Adrenal gland (tissue), 12 donors: ENCODE data around the gene MAPK12. TPM values are rescaled to one million over a fixed set of nuclear protein-coding genes. Genes with fewer than 3 reads are reported as not detected.

Experiments used
- DNase-seq, 7 donors: peaks; one replicate each; pipeline ENCODE4 v3.0.0-alpha.2; 2019 to 2020
- H3K27ac ChIP-seq, 5 donors: fragments of 200-600 bp; sonication (generic) in 4 of 5; 1 replicate in 3 of 5; 2 replicates in 2 of 5; pipeline versions ENCODE4 v1.5.1 to v1.8.0; 2016 to 2020; ENCODE audit warnings: mild to moderate bottlenecking in 1 of 5
- H3K27me3 ChIP-seq: fragments of 200-600 bp; 2 replicates; pipeline ENCODE4 v1.8.0; 2021
- H3K36me3 ChIP-seq, 2 donors: fragments of 200-600 bp; replicated peaks in 1 of 2; 1 replicate in 1 of 2; 2 replicates in 1 of 2; pipeline versions ENCODE4 v1.5.1 to v1.8.0; 2018 to 2022
- H3K4me1 ChIP-seq, 2 donors: fragments of 200-600 bp; replicated peaks in 1 of 2; 1 replicate in 1 of 2; 2 replicates in 1 of 2; pipeline versions ENCODE4 v1.5.1 to v1.8.0; 2018 to 2021
- H3K4me3 ChIP-seq, 4 donors: fragments of 200-600 bp; sonication (generic) in 3 of 4; one replicate each; pipeline ENCODE4 v1.5.1; 2016 to 2018
- H3K9me3 ChIP-seq, 3 donors: fragments of 200-600 bp; sonication (generic) in 1 of 3; replicated peaks in 1 of 3; 1 replicate in 2 of 3; 2 replicates in 1 of 3; pipeline versions ENCODE4 v1.5.1 to v1.8.0; 2016 to 2021
- POLR2A ChIP-seq, 2 donors: fragments of 450-650 bp; IDR thresholded peaks; one replicate each; pipeline ENCODE4 v1.6.1; 2017; ENCODE audit warnings: antibody characterized with exemption in 2 of 2, mild to moderate bottlenecking in 2 of 2, moderate library complexity in 1 of 2
- WGBS, 4 donors: extraction: QIAGEN DNeasy Blood & Tissue Kit in 2 of 4; methylation state at CpG; one replicate each; pipeline versions ENCODE4 v1.1.5 to v1.1.7; 2013 to 2017; 5-methylcytosine and 5-hydroxymethylcytosine counted together
- intact Hi-C, 2 donors: fragments of 100-400 bp; cut with DNase I; formaldehyde crosslinking; loops; one replicate each; pipeline versions ENCODE4 v1.14.1 to v1.15.0; 2022 to 2023
- polyA plus RNA-seq, 3 donors: library from polyadenylated mRNA; stranded (reverse); fragments of 200-250 nt in 2 of 3; fragments of 350-450 nt in 1 of 3; fragmentation: Illumina TruSeq in 1 of 3; extraction: RNeasy Lipid Tissue Mini Kit (QIAGEN cat#74804) in 1 of 3; gene quantifications; one replicate each; pipeline ENCODE4 v1.2.3, GENCODE V29; 2013 to 2014
- total RNA-seq, 9 donors: library from RNA; depleted of rRNA in 4 of 9; stranded (reverse); fragments of >200 nt in 4 of 9; fragments of 120-200 nt in 1 of 9; fragmentation: NEBNext Ultra II Directional in 1 of 9; extraction: Animal tissue kit (Norgen Biotek cat#: 25700) in 1 of 9; gene quantifications; one replicate each; pipeline versions ENCODE4 v1.1.0 to v1.2.4, GENCODE V29; 2013 to 2023
- TF ChIP-seq, protein P1 (sequence below), 6 experiments: fragments of 450-650 bp in 4 of 6; fragments of 200-600 bp in 2 of 6; sonication (generic) in 1 of 6; IDR thresholded peaks; 1 replicate in 5 of 6; 2 replicates in 1 of 6; pipeline versions ENCODE4 v1.5.1 to v1.8.0; 2016 to 2021; ENCODE audit warnings: antibody characterized with exemption in 6 of 6, mild to moderate bottlenecking in 2 of 6, moderate library complexity in 1 of 6
- donor health status: healthy with polysubstance abuse.
- donor health status: Bipolar disorder and iron deficiency.
- donor health status: DM: yes; HTN: yes; CAD: no.
- donor health status: DM: no; HTN: no; CAD: no.
- donor health status: DM: no; HTN: no; CAD: no.
- donor health status: DM: yes; HTN: yes; CAD: no.

MAPK12 gene
- total and polyA plus RNA-seq, 12 donors = 1.7 to 17.1 (median 5.4) TPM

GRCh38 chr22:50283821-50284220, 22.3 kb upstream of the MAPK12 start:
- Histone ChIP-seq H3K27me3 (no peaks in the 10 kb centered on the region), H3K36me3 (peaks cover 0 to 93% of the 10 kb centered on the region in 2 donors), H3K4me3 (no peak overlapping the region), H3K27ac (no peak overlapping the region), H3K4me1 (peaks cover 10 to 11% of the 10 kb centered on the region in 2 donors), H3K9me3 (no peaks in the 10 kb centered on the region)
- WGBS, 4 donors = 92 to 96% (median 95%) methylated on average over 6 to 30 of the region's 30 CpGs; no CpG with 5 or more reads in 1 of the 4 donors
- intact Hi-C loops = no loop called here
- no peak for DNase-seq
- TF ChIP-seq, protein P1, sequence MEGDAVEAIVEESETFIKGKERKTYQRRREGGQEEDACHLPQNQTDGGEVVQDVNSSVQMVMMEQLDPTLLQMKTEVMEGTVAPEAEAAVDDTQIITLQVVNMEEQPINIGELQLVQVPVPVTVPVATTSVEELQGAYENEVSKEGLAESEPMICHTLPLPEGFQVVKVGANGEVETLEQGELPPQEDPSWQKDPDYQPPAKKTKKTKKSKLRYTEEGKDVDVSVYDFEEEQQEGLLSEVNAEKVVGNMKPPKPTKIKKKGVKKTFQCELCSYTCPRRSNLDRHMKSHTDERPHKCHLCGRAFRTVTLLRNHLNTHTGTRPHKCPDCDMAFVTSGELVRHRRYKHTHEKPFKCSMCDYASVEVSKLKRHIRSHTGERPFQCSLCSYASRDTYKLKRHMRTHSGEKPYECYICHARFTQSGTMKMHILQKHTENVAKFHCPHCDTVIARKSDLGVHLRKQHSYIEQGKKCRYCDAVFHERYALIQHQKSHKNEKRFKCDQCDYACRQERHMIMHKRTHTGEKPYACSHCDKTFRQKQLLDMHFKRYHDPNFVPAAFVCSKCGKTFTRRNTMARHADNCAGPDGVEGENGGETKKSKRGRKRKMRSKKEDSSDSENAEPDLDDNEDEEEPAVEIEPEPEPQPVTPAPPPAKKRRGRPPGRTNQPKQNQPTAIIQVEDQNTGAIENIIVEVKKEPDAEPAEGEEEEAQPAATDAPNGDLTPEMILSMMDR (IDR thresholded peaks at IDR 0.05) = no peak

DNA sequence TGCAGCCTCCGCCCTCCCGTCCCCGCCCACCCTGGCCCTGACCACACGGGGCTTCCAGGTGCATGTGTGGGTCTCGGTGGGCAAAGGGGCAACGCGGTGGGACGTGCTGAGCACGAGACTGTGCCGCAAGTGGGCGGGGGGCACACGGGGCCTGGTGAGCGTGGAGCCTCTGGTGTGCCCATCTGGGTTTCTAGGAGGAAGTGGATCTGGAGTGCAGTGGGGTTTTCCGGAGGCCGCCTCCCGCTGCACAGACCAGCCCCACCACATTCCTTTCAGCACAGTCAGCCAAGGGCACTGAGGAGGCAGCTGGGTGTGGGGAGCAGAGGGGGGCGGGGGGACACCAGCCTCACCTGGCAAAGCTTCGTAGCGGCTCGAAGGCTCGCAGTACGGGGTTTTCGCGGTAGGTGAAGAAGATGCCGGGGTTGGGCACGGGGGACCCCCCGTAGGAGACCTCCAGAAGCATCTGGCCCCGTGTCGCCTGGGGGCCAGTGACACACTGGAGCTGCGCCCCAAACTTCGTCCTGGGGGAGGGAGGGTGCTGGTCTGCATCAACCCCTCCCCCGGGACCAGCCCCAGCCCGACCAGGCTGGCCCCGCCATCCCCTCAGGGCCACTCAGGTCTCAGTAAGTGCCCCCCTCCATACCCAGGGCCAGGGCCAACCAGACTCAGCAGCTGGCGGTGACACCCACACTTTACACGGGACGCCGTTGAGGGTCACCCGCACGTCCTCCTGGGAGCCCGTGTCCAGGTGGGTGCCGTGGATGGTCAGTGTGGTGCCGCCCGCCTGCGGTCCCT, 21.1 kb upstream of the MAPK12 start:
- TF ChIP-seq POLR2A (IDR thresholded peaks at IDR 0.05) = peak in 1 of 2 donors; percentile 13
- TF ChIP-seq, protein P1 (IDR thresholded peaks at IDR 0.05) = no peak
- H3K36me3 ChIP-seq = peaks cover 0 to 93% of the 10 kb centered on the region in 2 donors
- H3K27ac ChIP-seq = peak overlapping the region in 4 of 5 donors; percentile 54 to 86 (median 67)
- H3K9me3 ChIP-seq = no peaks in the 10 kb centered on the region
- WGBS, 4 donors = 58 to 92% (median 60%) methylated on average over 7 to 45 of the region's 45 CpGs
- peak in 6 of 7 donors; percentile 87 to 92 (median 90) for DNase-seq
- H3K27me3 ChIP-seq = no peaks in the 10 kb centered on the region
- intact Hi-C loops = no loop called here
- peaks cover 10 to 11% of the 10 kb centered on the region in 2 donors for H3K4me1 ChIP-seq
- no peak overlapping the region for H3K4me3 ChIP-seq

GRCh38 chr22:50281957-50282356, 20.5 kb upstream of the MAPK12 start:
- no peaks in the 10 kb centered on the region for H3K27me3 ChIP-seq
- no peaks in the 10 kb centered on the region for H3K9me3 ChIP-seq
- no peak for TF ChIP-seq POLR2A (IDR thresholded peaks at IDR 0.05)
- TF ChIP-seq, protein P1 (IDR thresholded peaks at IDR 0.05) = peak in 4 of 6 experiments; percentile 39 to 59 (median 48)
- WGBS, 4 donors = 30 to 69% (median 54%) methylated on average over 4 to 25 of the region's 25 CpGs
- H3K4me3 ChIP-seq = no peak overlapping the region
- H3K4me1 ChIP-seq = peaks cover 10 to 11% of the 10 kb centered on the region in 2 donors
- peak; percentile 75 to 92 (median 91) for DNase-seq
- peaks cover 0 to 93% of the 10 kb centered on the region in 2 donors for H3K36me3 ChIP-seq
- H3K27ac ChIP-seq = peak overlapping the region in 4 of 5 donors; percentile 54 to 86 (median 65)
- intact Hi-C loops = no loop called here

DNA sequence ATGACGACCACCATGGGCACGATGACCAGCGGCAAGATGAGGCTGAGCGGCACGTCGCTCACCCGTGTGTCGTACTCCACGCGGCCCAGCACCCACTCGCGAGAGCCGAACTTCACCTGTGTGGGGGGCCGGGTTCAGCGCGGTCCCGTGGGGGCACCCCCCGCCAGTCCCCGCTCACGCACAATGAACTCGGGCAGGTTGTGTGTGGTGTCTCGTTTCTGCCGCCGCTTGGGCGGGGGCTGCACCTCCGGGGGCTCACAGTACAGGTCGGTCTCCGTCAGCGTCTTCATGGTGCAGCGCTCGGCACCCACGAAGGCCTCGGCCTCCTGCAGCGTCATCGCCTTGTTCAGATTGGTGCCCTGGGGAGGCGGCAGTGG, 19.9 kb upstream of the MAPK12 start:
- Histone ChIP-seq H3K27ac (peak overlapping the region in 4 of 5 donors; percentile 22 to 86 (median 60)), H3K36me3 (peaks cover 0 to 93% of the 10 kb centered on the region in 2 donors), H3K9me3 (no peaks in the 10 kb centered on the region), H3K27me3 (no peaks in the 10 kb centered on the region), H3K4me3 (no peak overlapping the region), H3K4me1 (peaks cover 10 to 11% of the 10 kb centered on the region in 2 donors)
- 92 to 98% (median 93%) methylated on average over 13 to 36 of the region's 36 CpGs for WGBS, 4 donors
- intact Hi-C loops = no loop called here
- TF ChIP-seq, protein P1 (IDR thresholded peaks at IDR 0.05) = no peak
- no peak for DNase-seq
